Measurements from ENCODE around the gene DPH3. TPM values are rescaled to one million over a fixed set of nuclear protein-coding genes. Genes with fewer than 3 reads are reported as not detected.

Gene DPH3
- total RNA-seq, 1 donor, result 33.4 TPM

DNA sequence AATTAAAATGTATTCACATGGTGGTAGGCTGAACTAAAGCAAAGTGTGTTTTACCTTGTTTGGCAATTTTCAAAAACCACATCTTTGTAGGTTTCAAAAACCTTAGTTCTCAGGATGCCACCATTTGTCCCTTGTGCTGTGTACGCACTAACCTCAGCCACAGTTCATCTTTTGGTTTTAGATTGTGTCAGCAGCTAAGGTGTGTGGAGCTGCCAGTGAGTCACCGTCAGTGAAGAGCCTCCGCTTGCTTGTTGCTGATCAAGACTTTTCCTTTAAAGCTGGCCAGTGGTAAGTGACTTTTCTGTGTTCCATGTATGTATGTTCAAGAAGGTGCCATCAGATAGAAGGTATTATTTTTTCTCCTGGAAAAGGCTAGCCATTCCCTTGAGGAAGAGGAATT is 21.4 kb upstream of the DPH3 start:
- TF ChIP-seq CTCF (IDR thresholded peaks at IDR 0.05; ENCODE audit: insufficient read depth, low read length), result no peak
- H3K4me3 ChIP-seq (ENCODE audit: low read depth, low read length), result no peak overlapping the region
- DNase-seq (ENCODE audit: low read depth), result no peak

GRCh38 chr3:16284633-16285032 is 19.9 kb upstream of the DPH3 start:
- no peak for DNase-seq (ENCODE audit: low read depth)
- TF ChIP-seq CTCF (IDR thresholded peaks at IDR 0.05; ENCODE audit: insufficient read depth, low read length), result no peak
- H3K4me3 ChIP-seq (ENCODE audit: low read depth, low read length), result no peak overlapping the region

- peak; percentile 16 for DNase-seq (ENCODE audit: low read depth)
- no peak for TF ChIP-seq CTCF (IDR thresholded peaks at IDR 0.05; ENCODE audit: insufficient read depth, low read length)
- H3K4me3 ChIP-seq (ENCODE audit: low read depth, low read length), result no peak overlapping the region
Measured at GRCh38 chr3:16280671-16281070, 15.9 kb upstream of the DPH3 start.

- DNase-seq (ENCODE audit: low read depth), result peak; percentile 44
- no peak overlapping the region for H3K4me3 ChIP-seq (ENCODE audit: low read depth, low read length)
- no peak for TF ChIP-seq CTCF (IDR thresholded peaks at IDR 0.05; ENCODE audit: insufficient read depth, low read length)
Measured at GRCh38 chr3:16279010-16279801, 14.5 kb upstream of the DPH3 start.

GRCh38 chr3:16277471-16277870 is 12.7 kb upstream of the DPH3 start:
- TF ChIP-seq CTCF (IDR thresholded peaks at IDR 0.05; ENCODE audit: insufficient read depth, low read length), result no peak
- no peak for DNase-seq (ENCODE audit: low read depth)
- no peak overlapping the region for H3K4me3 ChIP-seq (ENCODE audit: low read depth, low read length)

DNA sequence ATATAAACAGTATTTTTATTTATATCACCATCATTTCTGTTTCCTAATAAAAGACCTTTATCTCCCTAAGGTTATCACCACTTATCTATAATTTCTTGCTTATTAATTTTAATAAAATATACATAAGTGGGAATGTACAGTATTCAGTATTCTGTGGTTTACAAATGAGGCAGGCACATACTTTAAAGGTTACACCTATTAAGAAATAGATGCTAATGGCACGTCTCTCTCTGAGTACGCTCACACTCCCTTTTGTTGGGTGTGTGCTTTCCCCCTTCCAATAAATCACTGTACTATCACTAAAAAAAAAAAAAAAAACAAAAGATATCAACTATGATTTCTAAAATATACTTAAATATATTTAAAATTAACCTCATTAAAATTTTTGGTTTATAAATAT is 9.1 kb upstream of the DPH3 start:
- DNase-seq (ENCODE audit: low read depth), result no peak
- H3K4me3 ChIP-seq (ENCODE audit: low read depth, low read length), result no peak overlapping the region
- no peak for TF ChIP-seq CTCF (IDR thresholded peaks at IDR 0.05; ENCODE audit: insufficient read depth, low read length)

- no peak overlapping the region for H3K4me3 ChIP-seq (ENCODE audit: low read depth, low read length)
- no peak for TF ChIP-seq CTCF (IDR thresholded peaks at IDR 0.05; ENCODE audit: insufficient read depth, low read length)
- no peak for DNase-seq (ENCODE audit: low read depth)
Measured at GRCh38 chr3:16272588-16272987, 7.8 kb upstream of the DPH3 start.
